HG03135 (cell line): ENCODE measurements around the gene TAF6L.
A peak's percentile ranks its signal among the peaks of the same experiment; 100 is the strongest.
"Not testable (repeated sequence)": the region's sequence is repeated elsewhere in the genome, so short reads cannot be mapped to it uniquely, and the experiment has no call there.

Experiments used
- ATAC-seq: cut with Tn5 transposase; IDR thresholded peaks from one replicate; pipeline ENCODE4 v1.9.1; 2021; ENCODE audit warnings: mild to moderate bottlenecking, moderate library complexity; ENCODE audit not compliant: unreplicated experiment

TAF6L gene

DNA sequence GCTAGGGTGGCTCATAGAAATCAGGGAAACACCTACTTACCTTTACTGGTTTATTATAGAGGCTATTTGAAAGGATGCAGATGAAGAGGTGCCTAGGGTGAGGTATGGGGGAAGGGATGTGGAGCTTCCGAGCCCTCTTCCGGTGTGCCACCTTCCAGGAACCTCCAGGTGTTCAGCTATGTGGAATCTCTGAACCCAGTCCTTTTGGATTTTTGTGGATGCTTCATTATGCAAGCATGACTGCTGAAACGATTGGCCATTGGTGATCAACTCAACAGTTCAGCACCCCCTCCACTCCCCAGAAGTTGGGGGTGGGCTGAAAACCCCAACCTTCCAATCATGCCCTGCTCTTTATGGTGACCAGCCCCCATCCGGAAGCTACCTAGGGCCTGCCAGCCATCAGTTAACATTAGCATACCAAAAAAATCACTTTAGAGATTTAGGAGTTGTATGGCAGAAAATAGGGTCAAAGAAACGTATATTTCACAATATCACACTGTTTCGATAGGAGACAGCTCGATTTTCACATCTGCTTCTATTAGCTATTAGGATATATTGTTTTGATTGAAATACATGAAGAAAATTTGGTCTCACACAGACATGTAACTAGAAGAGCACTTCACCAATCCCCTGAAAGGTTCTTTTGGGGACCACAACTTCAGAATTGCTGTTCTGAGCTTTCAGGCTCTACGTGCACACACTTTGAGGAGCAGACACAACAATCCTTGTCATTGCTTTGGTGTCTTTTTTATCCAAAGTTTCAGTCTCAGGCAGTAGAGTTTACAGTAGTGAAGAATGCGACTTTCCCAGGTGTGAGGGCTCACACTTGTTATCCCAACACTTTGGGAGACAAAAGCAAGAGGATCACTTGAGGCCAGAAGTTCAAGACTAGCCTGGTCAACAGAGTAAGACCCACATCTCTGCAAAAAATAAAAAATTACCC lies 13.1 kb upstream of the TAF6L start:
- ATAC-seq: no peak

GRCh38 chr11:62760867-62761227 lies 10.3 kb upstream of the TAF6L start:
- ATAC-seq: not testable (repeated sequence)

GRCh38 chr11:62770778-62771143 lies 435 bp upstream of the TAF6L start:
- peak; percentile 13 for ATAC-seq

GRCh38 chr11:62774407-62774806 lies 3.2 kb downstream of the TAF6L start:
- no peak for ATAC-seq

DNA sequence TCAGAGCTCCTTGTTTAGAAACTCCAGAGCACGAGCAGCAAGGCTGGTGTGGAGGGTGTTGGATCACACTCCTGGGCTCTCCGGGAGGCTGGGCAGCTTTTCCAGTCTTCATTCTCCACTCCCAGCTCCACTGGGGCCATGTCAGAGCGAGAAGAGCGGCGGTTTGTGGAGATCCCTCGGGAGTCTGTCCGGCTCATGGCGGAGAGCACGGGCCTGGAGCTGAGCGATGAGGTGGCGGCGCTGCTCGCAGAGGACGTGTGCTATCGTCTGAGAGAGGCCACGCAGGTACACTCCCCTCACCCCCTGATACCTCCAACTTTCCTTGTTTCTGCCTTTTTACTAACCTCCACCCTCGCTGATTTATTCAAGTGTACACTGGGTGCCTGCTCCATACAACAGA lies 4.5 kb downstream of the TAF6L start:
- ATAC-seq: no peak

DNA sequence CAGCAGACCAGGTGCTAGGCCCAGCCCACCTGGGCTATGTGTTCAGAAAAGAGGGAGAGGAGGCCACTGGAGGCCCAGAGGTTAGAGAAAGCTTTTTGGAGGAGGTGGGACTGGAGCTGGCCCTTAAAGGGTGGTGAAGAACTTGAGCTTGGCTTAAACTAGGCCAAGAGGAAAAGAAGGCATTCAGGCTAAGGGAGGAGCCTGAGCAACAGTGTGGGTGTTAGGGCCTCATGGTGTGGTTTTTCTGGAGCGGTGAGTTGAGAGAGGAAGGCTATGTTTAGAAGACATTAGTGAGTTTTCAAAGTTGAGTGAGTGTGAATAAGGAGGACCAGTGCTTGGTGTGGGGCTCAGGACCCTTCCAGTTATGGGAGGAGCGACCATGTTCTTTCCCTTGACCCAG lies 6.2 kb downstream of the TAF6L start:
- no peak for ATAC-seq

- no peak for ATAC-seq
These were observed 7.2 kb downstream of the TAF6L start for GRCh38 chr11:62778441-62778840.

- ATAC-seq: no peak
These were observed 11.6 kb downstream of the TAF6L start for GRCh38 chr11:62782753-62783152.

GRCh38 chr11:62786318-62787004 lies 15.3 kb downstream of the TAF6L start:
- peak; percentile 70 for ATAC-seq

- peak; percentile 64 for ATAC-seq
These were observed 16.0 kb downstream of the TAF6L start, which contains the start of gene TMEM179B for GRCh38 chr11:62787005-62787759. TSS of gene TMEM179B (plus strand) at chr11:62787402. CDS start at chr11:62787432, 30 bp downstream.

DNA sequence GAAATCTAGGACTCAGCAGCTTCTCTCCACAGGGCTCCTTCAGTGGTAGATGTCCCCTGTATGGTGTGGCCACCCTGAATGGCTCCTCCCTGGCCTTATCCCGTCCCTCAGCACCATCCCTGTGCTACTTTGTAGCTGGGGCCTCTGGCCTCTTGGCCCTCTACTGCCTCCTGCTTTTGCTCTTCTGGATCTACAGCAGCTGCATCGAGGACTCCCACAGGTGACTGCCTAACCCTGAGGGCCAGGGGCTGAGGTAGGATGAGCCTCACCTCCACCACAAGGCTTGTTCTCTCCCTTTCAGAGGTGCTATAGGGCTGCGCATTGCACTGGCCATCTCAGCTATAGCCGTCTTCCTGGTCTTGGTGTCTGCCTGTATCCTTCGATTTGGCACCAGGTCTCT lies 17.8 kb downstream of the TAF6L start:
- no peak for ATAC-seq

DNA sequence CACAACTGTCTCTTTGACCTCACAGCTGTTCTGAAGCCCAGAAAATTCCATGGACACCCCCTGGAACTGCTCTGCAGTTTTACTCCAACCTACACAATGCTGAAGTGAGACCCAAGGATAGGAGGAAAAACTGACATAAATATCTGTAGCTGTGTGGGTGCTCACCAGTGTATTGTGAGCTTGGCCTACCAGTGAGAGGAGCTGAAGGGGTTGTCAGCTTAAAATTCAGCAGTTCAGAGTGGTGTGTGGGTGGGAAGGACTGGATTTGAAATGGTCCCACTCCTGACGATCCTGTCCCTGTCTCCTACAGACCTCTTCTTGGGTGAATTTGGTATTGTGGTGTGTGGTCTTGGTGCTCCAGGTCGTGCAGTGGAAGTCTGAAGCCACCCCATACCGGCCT lies 18.4 kb downstream of the TAF6L start:
- ATAC-seq: no peak

DNA sequence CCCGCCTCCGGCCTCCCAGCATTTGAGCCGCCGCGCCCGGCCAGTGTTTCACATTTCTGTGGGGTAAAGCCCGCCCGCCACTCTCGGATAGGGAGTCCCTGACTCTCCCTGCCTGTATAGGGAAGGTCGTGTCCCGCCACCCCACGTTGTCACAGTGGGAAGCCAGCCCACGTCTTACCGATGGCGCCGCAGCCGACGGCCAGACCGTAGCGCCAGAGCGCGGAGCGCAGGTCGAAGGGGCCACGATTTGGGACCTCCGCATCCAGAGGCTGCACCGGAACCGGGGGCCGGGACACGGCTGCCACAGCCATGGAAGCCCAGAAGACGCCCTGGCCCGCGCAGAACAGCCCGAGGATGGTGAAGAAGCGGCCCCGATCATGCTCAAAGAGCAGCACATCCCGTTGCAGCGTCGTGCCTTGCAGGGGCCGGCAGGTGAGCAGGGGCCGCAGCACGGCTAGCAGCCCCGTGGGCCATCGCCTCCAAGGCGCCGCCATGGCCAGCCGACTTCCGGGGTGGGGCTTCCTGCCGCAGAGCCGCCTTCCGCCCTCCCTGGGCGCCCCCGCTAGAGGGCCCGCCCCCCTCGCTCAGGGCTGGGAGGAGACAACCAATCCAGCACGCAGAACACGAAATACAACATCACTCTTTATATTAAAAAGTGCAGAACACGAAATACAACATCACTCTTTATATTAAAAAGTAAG lies 20.5 kb downstream of the TAF6L start, which contains the start of gene TMEM223:
TSS of gene TMEM223 (minus strand) at position 506 of the 701 bp plus-strand sequence. CDS start at position 494, 12 bp downstream.
- peak; percentile 55 for ATAC-seq

DNA sequence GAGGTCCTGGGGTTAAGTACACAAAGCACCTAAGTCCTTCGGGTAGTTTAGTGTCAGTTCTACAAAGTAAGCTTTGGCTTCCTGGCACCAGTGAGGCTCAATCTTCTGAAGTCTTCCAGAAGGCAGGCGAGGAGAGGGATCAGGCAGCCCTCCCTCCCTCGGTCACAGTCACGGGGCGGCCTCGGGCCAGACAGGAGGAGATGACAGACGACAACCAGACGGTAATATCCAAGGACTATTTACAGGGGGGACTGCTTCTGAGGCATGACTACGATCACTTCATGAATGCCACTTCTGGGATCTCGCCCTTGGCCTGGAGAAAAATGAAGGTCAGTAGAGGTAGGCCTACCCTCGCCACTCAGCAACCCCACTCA lies 21.0 kb downstream of the TAF6L start:
- ATAC-seq: no peak

GRCh38 chr11:62794201-62794775 lies 23.1 kb downstream of the TAF6L start:
- no peak for ATAC-seq

DNA sequence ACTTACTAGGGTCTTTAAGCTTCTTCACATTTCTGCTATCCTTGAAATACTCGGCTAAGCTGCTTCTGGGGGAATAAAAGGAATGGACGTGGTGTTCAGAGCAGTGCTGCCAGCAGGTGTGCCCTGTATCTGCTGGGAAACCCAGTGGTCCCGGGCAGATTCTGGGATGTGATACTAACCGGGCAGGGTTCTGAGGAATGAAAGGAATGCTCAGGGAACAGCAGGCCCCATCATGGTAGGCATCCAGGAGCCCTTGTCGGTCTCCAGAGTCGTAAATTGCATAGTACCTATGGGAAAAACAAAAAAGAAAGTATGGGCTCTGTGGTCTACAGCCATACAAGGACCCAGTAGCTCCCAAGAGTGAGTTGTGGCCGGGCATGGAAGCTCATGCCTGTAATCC lies 25.1 kb downstream of the TAF6L start:
- ATAC-seq: no peak

DNA sequence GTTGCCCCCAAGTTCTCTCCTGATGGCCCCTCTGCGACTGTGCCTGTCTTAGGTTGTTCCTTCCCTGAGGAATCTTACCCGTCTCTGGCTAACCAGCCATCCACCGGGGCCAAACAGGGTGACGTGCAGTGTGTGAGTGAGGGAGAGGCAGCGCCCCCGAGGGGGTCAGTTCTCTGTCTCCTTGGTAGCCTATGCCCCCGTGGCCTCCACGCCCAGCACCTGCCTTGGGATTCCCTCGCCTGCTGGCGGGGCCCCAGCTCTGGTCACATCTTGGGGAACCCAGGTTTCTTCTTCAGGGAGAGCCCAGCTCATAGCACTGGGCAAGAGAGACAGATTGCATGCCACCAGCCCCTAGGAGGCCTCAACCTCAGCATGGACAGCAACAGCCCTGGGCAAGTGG lies 28.3 kb downstream of the TAF6L start:
- no peak for ATAC-seq

DNA sequence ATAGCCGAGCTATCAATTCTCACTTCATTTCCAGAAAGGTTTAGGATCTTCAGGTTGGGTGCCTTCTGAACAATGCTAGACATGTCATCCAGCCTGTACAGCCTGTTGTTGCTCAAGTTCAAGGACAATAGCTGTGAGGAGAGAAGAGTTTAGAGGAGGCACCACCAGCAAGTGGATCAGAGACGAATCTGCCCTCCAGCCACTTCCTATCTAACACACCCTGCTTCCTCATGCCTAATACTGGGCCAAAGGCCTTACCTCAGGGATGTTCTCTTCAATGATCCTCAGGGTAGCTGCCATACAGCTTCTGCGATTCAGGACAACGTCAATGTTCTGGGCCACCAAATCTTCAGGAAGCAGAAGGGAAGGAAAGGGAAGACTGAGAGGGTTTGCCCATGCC lies 29.9 kb downstream of the TAF6L start:
- ATAC-seq: no peak

DNA sequence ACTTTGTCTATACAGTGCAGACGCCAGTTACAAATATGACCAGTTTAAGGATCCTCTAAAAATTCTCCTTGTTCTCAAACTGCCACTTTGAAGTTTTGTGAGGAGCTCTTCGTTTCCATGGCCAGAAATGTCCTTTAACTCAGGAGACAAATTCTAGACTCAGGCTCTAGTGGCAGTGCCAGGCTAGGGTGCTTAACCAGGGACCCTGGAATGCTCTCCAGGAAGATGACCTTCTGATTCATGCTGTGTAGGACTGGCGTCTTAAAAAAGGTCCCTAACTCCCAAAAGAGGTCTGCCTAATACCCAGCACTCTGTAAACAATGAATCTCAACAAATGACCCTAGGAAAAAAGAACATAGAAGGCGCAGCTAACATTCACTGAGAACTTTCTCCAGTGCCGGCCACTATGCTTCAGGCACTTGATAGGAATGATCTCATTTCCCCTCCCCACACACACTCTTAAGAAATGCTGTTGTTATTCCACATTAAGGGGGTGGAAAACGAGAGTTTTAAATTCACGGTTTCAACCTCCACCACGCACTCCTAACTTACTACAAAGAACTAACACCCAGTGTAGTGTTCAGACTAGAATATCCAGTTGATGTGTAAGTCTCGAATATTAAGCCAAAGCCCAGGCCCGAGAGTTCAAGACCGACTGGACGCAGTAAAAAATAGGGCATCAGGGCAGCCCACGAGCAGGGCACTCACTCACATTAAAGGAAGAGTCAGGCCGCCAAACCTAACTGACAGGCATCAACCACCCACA lies 33.3 kb downstream of the TAF6L start:
- ATAC-seq: no peak
